Kidney epithelial cell (primary cell): ENCODE data around the gene SORCS2. TPM values are rescaled to one million over a fixed set of nuclear protein-coding genes. Genes with fewer than 3 reads are reported as not detected.

Source experiments
- DNase-seq: peaks from one replicate; pipeline ENCODE4 v3.0.0-alpha.2; 2010; ENCODE audit warnings: low read depth
- H3K27me3 ChIP-seq: 2 replicates; pipeline ENCODE4 v1.6.0; 2011; ENCODE audit warnings: low read length; ENCODE audit not compliant: control insufficient read depth, insufficient read depth
- H3K36me3 ChIP-seq: 2 replicates; pipeline ENCODE4 v1.5.1; 2011; ENCODE audit warnings: low read length; ENCODE audit not compliant: control insufficient read depth, insufficient read depth
- H3K4me3 ChIP-seq: 2 replicates; pipeline ENCODE4 v1.5.1; 2011; ENCODE audit warnings: low read depth, mild to moderate bottlenecking, control low read depth, low read length
- CTCF ChIP-seq: IDR thresholded peaks from 2 replicates; pipeline ENCODE4 v1.5.1; 2011; ENCODE audit warnings: mild to moderate bottlenecking, moderate library complexity, low read length, control low read depth, inconsistent platforms; ENCODE audit not compliant: insufficient read depth, poor library complexity, severe bottlenecking
- total RNA-seq: library from RNA; depleted of rRNA; stranded (reverse); fragments of >200 nt; gene quantifications from 2 replicates; pipeline ENCODE4 v1.2.3, GENCODE V29; 2015

SORCS2 gene
- total RNA-seq, 1 donor from 2014 or later = 1.4 TPM

DNA sequence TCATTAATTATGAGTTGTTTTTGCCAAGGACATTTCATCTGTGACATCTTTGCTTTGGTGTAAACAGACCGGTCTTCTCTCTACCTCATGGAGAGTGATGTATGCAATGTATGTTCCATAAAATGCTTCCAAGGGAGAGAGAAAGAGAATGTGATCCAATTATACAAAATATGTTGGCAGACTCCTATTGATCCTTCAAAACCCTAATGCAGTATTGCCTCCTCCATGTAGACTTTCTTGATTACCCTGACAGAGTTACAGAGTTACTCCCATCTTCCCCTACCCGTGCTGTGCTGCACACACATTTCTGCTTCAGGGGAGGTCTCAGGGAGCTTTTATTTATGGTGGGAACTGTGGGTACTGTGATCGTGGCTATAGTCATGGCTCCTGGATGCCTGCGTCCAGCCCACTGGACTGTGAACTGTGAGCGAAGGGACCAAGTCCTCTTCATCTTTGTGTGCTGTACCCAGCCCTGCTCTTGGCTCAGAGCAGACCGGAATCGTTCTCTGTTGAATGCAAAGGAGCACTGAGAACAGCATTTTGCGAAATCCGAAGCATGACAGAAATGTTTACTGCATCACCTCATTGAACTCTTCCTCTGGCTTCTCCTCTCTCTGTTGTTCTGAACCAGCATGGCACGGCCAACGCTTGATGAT is 32.7 kb downstream of the SORCS2 start:
- no peak for TF ChIP-seq CTCF
- H3K36me3 ChIP-seq = no peaks in the 10 kb centered on the region
- H3K27me3 ChIP-seq = peaks cover 8% of the 10 kb centered on the region
- no peak for DNase-seq
- H3K4me3 ChIP-seq = no peak overlapping the region

GRCh38 chr4:7226439-7226838 is 34.1 kb downstream of the SORCS2 start:
- no peak for TF ChIP-seq CTCF
- H3K27me3 ChIP-seq = peaks cover 8% of the 10 kb centered on the region
- no peak overlapping the region for H3K4me3 ChIP-seq
- DNase-seq = no peak
- H3K36me3 ChIP-seq = no peaks in the 10 kb centered on the region

- DNase-seq = no peak
- TF ChIP-seq CTCF = no peak
- H3K4me3 ChIP-seq = no peak overlapping the region
- peaks cover 8% of the 10 kb centered on the region for H3K27me3 ChIP-seq
- no peaks in the 10 kb centered on the region for H3K36me3 ChIP-seq
Observed at GRCh38 chr4:7227008-7227407, 34.7 kb downstream of the SORCS2 start.

DNA sequence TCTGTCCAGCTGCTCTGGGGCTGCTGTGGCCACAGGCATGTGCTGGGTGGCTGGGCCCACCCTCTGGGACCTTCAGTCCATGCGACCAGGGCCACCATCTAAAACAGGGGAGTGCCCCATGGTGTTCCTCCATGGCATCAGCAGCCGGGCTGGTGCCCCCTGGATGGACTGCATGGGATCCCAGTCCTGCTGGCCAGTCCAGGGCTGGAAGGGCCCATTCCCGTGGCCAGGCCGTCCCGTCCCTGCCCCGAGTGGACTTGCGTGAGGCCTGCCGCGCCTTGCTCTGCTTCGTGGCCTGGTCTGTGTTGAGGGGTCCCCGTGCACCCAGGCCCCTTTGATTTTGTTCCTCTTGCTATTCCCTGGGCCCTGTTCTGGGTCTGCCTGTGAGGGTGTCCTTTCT is 36.4 kb downstream of the SORCS2 start:
- Histone ChIP-seq H3K36me3 (no peaks in the 10 kb centered on the region), H3K27me3 (peaks cover 8% of the 10 kb centered on the region), H3K4me3 (no peak overlapping the region)
- TF ChIP-seq CTCF = no peak
- DNase-seq = no peak

DNA sequence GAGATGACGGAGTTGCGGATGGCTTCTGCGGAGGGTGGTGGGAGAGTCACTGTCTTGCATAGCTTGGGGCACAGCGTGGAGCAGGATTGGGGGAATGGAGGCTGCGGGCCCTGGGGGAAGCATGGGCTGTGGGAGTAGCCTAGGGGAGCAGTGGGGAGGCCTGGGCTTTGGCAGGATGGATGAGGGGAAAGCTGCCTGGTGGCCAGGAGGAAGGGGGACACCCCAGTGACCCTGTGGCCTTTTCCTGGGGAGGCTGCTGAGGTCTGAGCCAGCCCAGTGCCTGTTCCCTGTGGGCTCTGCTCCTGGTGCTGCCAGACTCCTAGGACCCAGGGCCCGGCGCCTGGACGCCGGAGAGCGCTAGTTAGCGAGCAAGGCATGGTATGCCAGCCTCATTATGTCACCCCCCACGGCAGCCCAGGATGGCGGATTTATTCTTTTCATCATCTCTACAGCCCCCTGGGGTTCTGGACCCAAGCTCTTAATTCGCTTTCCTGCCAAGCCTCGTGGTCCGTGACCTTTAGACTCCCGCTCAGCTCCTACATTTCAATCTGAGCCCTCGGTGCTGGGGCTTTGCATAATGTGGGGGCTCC is 39.8 kb downstream of the SORCS2 start:
- Histone ChIP-seq H3K36me3 (no peaks in the 10 kb centered on the region), H3K4me3 (no peak overlapping the region), H3K27me3 (no peaks in the 10 kb centered on the region)
- TF ChIP-seq CTCF = no peak
- no peak for DNase-seq
